Activated CD4-positive, CD25-positive, alpha-beta regulatory T cell treated with anti-CD3 and anti-CD28 coated beads, Interleukin-2, amount 50 U/mL, for 24 hours (primary cell): ENCODE measurements around the gene TEX2.
"Not testable (repeated sequence)": the region's sequence is repeated elsewhere in the genome, so short reads cannot be mapped to it uniquely, and the experiment has no call there.

ENCODE experiments used
- ATAC-seq, 2 donors: fragments of 150-1000 bp; cut with Tn5 transposase; one replicate each; pipeline ENCODE4 v1.10.0; 2021; ENCODE audit warnings: mild to moderate bottlenecking in 1 of 2, moderate library complexity in 1 of 2

Gene TEX2

DNA sequence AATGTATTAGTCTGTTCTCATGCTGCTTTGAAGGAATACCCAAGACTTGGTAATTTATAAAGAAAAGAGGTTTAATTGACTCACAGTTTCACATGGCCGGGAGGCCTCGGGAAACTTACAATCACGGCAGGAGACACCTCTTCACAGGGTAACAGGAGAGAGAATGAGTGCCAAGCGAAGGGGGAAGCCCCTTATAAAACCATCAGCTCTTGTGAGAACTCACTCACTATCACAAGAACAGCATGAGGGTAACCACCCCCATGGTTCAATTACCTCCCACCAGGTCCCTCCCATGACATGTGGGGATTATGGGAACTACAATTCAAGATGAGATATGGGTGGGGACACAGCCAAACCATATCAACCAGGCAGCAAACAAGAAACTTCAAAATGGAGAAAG lies 24.6 kb downstream of the TEX2 start:
- peak; percentile 55 to 67 for ATAC-seq

DNA sequence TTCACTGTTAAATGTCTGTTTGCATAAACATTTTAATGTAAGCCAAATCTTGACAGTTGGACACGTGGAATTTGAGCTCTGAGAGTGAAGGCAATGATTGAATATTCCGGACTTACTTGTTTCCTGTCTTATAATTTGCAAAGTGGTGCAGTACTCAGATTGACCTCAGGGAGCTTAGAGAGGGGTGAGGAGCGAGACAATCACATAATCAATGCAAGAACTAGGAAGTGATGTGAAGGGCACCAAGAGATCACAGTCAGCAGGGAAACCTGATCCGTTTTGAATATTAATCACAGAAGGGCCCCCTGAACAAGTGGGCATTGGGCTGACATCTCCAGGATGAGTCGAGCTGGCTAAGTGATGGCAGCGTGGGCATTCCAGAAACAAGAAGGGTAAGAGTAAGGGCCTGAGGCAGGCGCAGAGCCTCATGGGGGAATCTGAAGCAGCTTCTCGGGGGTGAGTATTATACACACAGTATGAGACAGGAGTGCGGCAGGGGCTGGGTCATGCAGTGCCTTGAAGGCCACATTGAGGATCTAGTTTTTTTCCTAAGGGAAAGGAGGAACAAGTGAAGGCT lies 26.1 kb downstream of the TEX2 start:
- no peak for ATAC-seq

DNA sequence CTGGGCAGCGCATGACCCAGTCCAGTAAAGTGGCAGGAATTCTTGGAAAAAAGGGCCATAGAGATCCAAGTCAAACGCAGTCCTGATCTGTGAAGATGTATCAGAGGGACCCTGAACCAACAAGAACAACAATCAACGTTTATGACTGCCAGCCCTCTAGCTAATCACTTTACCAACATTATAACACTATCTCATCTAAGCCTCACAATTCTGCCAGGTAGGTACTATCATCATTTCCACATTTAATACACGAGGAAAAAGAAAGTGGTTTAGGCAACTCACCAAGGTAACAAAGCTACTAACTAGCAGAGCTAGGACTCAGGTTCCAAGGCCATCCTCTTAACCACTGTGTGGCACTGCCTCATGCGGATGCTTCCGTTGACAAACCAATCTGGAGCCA lies 28.1 kb downstream of the TEX2 start:
- ATAC-seq, result no peak

DNA sequence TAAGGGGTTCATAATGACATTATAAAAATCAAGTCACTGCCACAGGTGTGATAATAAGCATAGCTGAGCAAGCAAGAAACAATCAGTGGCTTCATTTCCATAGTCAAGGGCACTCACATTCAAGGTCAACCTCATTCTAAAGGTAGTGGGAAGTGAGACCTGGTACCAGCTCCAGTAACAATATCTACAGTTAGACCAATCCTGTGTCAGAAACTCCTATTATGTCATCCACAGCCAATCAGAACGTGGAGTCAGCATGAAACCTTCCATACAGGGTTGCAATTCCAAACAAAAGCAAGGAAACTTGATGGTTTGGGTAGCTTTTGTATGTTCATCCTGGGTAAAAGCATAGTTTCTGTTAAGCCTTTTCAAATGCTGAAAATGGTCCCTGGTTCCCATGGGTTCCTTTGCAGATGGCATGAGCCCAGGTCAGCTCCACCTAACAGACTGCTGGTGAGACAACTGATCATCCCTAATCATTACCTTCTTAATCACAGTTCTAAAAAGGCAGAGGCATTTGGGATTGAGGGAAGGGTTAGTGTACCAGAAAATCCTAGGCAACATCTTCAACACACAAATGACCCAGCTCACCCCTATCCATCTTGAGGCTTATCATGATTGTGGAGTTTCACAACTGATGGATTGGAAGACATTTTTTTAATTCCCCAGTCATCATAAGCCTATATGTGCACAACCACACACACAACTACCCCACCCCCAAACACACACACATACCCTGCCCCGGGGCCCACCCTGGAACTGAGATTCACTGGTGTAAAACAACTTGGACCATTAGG lies 30.4 kb downstream of the TEX2 start:
- ATAC-seq, result no peak

DNA sequence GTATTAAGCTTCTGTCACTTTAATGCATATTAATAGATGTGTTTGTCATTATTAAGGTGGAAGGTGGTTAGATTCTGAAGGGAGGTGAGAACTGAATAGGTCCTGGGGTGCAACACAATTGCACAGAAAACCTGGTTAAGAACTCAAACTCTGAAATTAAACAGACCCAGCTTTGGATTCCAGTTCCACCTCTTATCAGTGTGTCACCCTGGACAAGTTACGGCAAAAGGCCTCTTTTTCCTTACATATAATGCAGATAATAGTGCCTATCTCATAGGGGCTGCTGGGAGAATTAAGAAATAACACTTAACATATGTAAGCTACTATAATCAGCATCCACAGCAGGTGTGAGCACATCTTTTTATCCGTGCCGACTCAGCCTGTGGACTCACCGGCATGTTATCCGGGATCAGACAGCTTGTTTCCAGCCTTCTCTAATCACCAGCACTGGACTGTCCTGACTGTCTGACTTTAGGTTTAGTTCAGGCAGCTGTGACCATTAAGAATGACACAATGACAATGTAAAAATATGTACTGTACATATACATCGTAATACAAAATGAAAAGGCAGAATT lies 31.4 kb downstream of the TEX2 start:
- ATAC-seq, result no peak

DNA sequence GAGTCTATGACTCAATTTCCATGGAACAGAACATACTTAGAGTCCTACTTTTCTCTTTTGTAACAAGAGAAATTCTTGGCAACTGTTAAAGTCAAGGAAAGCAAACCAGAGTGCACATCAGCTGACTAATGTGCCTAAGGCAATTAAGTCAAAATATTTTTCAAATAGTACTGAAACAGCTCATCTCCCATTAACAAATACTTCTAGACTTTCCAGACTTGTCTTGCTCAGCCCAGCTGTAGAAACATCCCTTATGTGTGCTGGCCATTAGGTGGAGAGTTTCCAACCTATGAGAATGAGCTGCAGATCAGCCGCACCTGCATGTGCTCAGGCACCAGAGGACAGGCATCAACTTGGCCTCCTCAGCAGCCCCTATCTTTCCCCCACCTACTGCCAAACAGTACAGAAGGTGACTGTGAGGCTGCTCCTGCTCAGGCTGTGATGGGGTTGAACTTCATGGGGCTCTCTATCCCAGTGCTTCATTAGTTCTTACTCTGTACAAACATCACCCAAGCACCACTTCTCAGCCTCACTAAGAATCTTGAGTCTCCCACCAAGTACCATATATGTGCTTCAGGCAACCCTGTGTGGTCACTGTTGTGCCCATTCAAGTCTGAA lies 32.2 kb downstream of the TEX2 start:
- no peak for ATAC-seq

DNA sequence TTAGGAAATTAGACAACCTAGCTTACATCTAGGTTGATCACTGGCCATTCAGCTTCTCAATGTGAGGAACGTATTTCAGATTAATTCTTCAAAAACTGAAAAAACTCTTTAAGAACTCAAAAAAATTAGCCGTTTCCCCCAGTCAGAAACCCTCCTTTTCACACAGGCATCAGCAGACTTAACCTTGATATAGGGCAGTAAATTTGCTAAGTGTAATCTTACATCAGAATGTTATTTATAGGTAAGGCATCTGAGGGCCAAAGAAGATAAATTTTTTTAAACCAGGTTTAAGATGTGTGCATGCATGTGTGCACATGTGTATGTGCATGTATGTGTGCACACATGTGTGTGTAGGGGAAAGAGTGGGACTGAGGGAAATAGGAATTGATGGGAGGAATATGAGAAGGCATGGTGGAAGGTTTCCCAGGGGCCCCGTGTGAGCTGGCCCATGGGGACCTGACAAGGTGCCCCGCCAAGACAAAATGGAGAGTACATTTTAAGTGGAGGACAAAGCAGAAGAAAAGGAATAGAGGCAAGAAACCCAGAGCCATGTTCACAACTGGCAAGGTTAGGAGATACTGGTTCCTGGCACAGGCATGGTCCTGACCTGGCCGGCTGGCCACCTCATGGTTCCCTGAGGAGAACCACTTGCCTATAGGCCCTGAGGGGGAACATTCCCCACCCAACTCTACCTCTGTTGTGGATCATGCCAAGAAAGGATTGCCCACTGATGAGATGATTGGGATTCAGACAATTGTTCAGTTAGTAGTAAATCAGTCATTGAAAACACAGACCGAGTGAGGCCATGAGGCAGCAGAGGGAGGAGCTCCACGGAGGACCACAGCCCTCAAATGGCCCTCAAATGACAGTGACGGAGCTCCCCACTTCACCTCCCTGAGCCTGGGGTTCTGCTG lies 33.0 kb downstream of the TEX2 start:
- ATAC-seq, result no peak

DNA sequence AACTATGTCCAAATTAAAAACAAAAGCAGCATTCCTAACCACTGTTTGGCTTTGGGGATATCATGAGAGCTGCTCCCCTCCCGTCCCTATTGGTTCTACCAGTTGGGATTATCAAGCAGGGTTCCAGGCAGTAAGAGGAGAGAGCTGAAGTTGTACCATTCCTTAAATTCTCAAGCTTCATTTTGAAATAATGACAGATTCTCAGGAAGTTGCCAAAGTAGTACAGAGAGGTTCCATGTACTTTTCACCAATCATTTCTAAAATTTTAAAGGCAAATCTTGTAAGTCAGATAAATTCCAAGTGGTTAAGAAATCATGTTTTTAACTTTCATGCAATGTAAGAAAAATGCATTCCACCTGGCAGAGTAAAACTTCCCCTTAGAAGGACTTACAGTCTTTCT lies 36.9 kb downstream of the TEX2 start:
- no peak for ATAC-seq

DNA sequence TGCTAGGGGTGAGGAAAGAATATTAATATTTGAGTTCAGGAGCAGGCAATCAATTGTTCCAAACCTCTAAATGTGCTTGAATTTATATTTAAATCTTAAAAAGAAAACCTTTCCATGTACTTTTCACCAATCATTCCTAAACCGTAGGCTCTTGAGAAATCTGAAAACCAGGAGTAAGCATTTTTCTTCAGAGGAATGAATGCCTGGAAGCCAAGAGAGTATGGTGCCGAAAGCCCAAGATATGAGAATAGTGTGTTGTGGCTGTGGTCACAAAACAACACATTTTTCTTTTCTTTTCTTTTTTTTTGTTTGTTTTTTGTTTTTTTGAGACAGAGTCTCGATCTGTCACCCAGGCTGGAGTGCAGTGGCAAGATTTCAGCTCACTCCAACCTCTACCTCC lies 37.6 kb downstream of the TEX2 start:
- no peak for ATAC-seq

DNA sequence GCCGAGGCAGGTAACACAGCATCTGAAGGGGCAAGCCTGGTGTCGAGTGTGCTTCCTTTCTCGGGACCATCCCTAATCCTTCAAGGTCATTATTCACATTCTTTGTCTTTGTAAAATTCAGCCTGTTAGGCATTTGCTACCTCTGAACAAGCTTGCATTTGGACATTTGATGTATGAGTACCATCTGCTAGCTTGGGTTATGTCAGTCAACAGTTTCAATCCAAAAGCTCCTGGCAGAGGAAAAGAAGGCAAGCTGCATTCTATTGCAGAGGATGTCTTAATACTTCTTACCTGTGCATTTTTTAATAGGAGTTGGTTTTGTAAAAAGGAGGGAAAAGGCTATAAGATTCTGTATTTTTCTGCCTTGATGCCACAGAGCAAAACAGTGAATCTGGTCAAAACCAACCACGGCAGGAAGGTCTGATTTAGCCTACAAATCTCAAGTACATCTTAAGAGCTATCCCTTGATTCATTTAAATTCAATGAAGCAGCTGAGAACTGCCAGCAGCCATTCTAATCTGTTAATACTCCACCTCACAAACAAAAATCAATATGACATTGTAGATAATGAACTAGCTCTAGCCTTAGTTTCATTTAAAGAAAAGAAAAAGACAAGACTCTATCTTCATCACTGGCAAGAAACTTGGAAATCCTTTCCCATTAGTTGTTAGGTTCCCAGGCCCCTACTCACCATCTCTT lies 39.0 kb downstream of the TEX2 start:
- no peak for ATAC-seq

DNA sequence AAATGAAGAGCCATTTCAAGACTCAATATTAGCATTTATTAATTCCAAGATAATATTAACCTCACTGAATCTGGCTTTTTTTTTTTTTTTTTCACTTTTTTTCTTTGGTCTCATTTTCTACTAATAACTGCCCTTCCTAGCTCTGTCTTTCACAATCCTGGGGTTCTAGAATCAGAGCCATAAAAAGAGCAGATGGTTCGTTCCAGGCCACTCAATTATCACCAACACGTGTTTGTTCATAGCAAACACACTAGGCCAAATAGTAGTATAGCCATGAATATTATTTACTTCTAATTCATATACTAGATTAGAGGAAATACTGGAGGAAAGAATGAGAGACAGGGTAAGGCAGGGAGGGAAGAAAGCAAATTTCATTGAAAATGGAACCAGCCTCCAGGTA lies 39.8 kb downstream of the TEX2 start:
- ATAC-seq, result no peak

DNA sequence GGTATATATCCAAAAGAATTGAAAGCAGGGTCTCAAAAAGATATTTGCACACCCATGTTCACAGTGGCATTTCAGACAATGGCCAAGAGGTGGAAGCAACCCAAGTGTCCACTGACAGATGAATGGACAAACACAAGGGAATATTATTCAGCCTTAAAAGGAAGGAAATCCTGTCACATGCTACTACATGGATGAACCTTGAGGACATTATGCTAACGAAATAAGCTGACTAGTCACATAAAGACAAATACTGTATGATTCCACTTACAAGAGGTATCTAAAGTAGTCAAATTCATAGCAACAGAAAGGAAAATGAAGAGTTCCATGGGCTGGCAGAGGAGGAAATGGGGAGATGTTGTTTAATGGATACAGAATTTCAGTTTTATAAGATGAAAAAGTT lies 41.4 kb downstream of the TEX2 start:
- no peak for ATAC-seq

DNA sequence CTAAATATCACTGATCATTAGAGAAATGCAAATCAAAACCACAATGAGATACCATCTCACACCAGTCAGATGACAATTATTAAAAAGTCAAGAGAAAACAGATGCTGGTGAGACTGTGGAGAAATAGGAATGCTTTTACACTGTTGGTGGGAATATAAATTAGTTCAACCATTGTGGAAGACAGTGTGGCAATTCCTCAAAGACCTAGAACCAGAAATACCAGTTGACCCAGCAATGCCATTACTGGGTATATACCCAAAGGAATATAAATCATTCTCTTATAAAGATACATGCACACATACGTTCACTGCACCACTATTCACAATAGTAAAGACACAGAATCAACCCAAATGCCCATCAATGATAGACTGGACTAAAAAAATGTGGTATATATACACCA lies 42.5 kb downstream of the TEX2 start:
- not testable (repeated sequence) for ATAC-seq

DNA sequence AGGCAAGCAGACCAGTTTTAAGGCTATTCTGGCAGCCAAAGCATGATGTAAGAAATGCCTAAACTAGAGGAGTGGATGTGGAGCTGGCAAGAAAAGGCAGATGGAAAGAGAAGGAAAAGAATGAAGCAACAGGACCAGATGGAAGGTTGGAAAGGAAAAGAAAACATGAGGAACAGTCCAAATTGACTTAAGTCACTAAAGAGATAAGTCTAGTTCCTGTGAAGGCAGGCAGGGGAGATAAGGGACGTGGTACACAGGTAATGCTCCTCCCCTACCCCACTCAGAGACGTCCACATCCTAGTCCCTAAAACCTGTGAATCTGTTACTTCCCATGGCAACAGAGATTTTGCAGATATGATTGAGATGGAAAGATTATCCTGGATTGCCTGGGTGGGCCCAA lies 43.5 kb downstream of the TEX2 start:
- ATAC-seq, result no peak

DNA sequence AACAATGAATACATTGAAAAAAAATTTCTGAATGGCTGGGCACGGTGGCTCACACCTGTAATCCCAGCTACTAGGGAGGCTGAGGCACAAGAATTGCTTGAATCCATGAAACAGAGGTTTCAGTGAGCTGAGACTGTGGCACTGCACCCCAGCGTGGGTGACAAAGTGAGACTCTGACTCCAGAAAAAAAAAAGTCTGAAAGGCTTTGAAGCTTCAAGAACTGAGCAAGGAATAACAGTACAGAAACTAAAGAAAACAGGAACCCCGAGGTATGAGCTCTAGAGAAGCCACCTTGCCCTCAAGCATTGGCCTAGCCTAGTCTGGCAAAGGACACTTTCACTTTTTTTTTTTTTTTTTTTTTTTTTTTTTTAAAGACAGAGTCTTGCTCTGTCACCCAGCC lies 45.0 kb downstream of the TEX2 start:
- peak; percentile 96 to 98 for ATAC-seq

DNA sequence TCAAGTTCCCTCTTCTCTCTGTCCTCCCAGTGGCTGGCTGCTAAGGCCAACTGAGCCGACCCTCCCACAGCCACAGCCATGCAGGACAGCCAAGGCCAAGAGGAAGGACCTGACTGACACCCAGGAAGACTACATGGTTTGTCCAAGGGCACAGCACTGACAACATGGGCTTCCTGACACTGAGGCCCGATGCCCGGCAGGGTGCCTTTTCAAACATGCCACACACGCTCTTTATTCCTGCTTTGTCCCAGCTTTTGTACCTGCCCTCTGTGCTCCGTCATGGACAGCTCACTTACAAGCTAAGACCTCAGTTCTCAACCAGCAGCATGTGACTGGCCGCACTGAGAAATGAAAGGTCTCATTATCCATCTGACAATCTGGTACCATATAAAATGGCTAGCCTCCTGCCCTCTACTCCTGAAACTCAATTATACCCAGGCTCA lies 45.8 kb downstream of the TEX2 start:
- no peak for ATAC-seq

DNA sequence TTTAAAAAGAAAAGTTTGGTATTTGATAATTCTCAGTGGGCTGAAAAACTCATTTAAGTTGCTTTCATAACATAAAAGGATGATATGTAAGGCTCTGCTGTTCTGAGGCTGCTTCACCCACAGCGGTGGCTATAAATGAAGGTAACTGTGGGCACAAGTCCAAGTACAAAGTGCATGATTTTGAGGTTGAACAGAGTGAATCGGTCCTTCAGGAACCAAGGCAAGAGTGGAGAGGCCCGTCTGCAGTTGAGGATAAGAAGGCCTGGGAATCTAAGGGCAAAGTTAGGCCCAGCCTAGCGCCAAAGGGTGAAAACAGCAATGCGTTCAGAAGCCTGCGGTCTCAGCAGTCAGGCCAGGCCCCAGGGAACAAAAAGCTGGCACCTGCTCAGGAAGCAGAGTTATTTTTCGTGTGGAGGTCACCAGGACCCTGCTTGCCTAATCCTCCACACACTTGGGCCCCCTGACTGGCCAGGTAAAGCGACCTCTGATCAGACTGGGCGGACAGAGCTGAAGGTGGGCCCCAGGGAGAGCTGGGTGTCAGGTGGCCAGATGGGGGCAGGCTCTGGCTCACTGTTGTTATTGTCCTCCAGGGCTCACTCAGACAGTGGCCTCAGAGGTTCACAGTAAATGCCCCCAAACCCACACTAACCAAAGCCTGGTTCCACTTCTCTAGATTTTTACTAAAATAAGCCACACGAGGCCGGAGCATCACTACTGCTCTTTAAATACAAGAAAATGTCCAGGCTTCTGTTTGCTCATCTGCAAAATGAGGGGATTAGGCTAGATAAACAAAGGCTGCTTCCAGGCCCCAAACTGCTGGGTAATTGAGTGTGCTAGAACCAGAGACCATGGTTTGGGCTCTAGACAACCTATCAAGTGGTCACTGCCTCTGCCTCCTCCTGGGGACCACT lies 46.5 kb downstream of the TEX2 start:
- ATAC-seq, result no peak

DNA sequence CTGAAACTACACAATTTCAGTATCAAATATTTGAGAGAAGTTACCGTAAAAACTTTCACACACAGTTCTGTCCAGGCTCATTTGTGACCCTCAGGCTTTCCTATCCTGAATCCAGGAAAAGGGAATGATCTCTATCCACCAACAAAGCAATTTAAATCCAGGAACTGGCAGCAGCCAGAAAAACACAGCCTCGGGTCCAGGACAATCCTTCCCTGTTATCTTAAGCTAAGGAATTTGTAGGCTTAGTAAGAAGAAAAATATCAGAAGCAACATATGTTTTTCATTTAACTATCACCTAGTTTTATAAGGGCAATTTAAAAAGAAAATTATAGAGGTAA lies 47.1 kb downstream of the TEX2 start:
- ATAC-seq, result no peak

DNA sequence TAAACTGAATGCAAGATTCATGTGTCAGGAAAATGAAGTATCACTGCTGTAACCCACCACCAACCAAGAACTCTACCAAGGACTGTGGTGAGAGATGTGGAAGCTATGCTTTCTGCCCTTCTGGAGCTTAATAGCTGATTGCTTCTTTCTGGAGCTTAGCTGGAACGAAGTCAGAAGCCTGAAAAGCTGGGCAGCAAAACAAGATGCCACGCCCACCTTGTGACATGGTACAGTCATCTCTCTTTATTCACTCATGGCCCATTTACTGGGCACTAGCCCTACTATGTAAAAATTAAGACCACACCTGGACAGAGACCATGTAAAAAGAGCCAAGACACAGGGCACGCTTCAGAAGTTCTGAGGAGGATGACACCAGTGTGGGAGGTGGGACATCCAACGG lies 48.1 kb downstream of the TEX2 start:
- no peak for ATAC-seq

DNA sequence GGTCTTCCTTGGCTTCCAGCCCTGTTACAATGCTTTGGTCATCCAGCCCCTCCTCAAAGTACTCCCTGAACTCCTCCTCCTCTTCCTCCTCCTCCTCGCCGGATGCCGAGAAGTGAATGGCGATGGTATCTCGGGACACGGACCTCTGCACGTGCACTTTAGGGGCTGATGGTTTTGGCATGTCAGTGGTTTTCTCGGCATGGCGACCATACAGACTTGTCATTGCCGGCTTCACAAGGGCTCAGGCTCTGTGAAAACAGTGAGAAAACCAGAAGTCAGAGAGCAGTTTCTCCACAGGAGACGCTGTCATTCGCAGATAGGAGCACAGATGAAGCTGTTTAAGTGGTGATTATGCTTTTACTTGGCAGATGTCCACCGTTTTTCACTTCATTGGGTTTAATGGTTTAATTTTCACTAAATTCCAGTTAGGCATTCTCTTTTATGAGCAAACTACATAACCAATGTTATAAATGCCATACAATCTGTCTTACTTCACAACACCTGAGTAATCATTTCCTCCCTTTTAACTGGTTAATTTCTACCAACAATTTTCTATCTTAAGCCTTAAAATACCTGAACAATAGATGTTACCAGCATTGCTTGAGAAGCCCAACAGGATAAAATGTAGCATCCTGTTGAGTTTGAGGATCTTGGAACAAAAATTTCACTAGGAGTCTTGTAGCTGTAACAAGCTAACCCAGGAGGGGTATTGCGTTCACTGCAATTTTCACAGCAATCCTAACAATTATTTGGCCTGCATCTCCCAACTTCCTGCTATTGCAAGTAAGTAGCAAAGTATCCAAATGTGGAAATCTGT lies 48.9 kb downstream of the TEX2 start:
- no peak for ATAC-seq
